Naive thymus-derived CD8-positive, alpha-beta T cell (primary cell): Measurements from ENCODE around the gene SRPK1. TPM values are rescaled to one million over a fixed set of nuclear protein-coding genes. Genes with fewer than 3 reads are reported as not detected.

Experiments used
- ATAC-seq, 2 donors: fragments of 150-1000 bp; cut with Tn5 transposase in 1 of 2; sonication (Bioruptor Pico), chemical (Tn5 transposase) in 1 of 2; 1 replicate in 1 of 2; 2 replicates in 1 of 2; pipeline ENCODE4 v1.10.0; 2021; ENCODE audit warnings: mild to moderate bottlenecking in 2 of 2, moderate library complexity in 2 of 2
- POLR2A ChIA-PET: fragments of 350-600 bp; sonication (Branson Sonifier 250); formaldehyde crosslinking; loops from one replicate; lab custom pipeline; 2021; ENCODE audit warnings: antibody characterized with exemption; lab: Charles Lee
- DNase-seq, 10 donors: peaks; one replicate each; pipeline versions ENCODE4 v3.0.0 to v3.0.0-alpha.2; 2020 to 2022
- H3K27ac Mint-ChIP-seq, 10 donors: one replicate each; pipeline ENCODE4 v1.8.0; 2020 to 2022; ENCODE audit warnings: mild to moderate bottlenecking in 10 of 10, mixed read lengths in 10 of 10, moderate library complexity in 4 of 10, inconsistent platforms in 1 of 10
- H3K27me3 Mint-ChIP-seq, 5 donors: one replicate each; pipeline ENCODE4 v1.8.0; 2021 to 2022; ENCODE audit warnings: mixed read lengths in 5 of 5
- H3K36me3 Mint-ChIP-seq, 3 donors: one replicate each; pipeline ENCODE4 v1.8.0; 2020 to 2022; ENCODE audit warnings: mixed read lengths in 3 of 3, mild to moderate bottlenecking in 2 of 3, inconsistent platforms in 1 of 3
- H3K4me1 Mint-ChIP-seq, 4 donors: one replicate each; pipeline ENCODE4 v1.8.0; 2021 to 2022; ENCODE audit warnings: mixed read lengths in 4 of 4
- H3K4me3 Mint-ChIP-seq, 10 donors: one replicate each; pipeline ENCODE4 v1.8.0; 2020 to 2022; ENCODE audit warnings: mild to moderate bottlenecking in 10 of 10, mixed read lengths in 10 of 10, moderate library complexity in 6 of 10, inconsistent platforms in 1 of 10
- H3K9me3 Mint-ChIP-seq, 9 donors: one replicate each; pipeline ENCODE4 v1.8.0; 2020 to 2022; ENCODE audit warnings: mixed read lengths in 9 of 9, mild to moderate bottlenecking in 3 of 9, inconsistent platforms in 1 of 9, moderate library complexity in 1 of 9
- polyA plus RNA-seq, 3 donors: library from polyadenylated mRNA; unstranded; fragments of 300-500 nt; fragmentation: Illumina TruSeq; gene quantifications; one replicate each; pipeline ENCODE4 v1.2.3, GENCODE V29; 2021
- total RNA-seq, 8 experiments: library from RNA in 2 of 8; stranded (reverse) in 2 of 8; gene quantifications; one replicate each; pipeline ENCODE4 v1.2.3 and lab custom pipeline; 2021 to 2026

The SRPK1 gene
- total and polyA plus RNA-seq, 5 experiments from 2014 or later: 28.2 to 53.4 (median 40.8) TPM

GRCh38 chr6:35839019-35839418, 81.9 kb downstream of the SRPK1 start:
- Mint-ChIP-seq H3K27me3 (no peaks in the 10 kb centered on the region), H3K27ac (no peak overlapping the region), H3K9me3 (no peaks in the 10 kb centered on the region), H3K4me1 (no peaks in the 10 kb centered on the region), H3K36me3 (peaks cover 5 to 82% (median 18%) of the 10 kb centered on the region in 3 donors), H3K4me3 (no peak overlapping the region)
- POLR2A ChIA-PET: no interaction called here
- ATAC-seq: no peak
- DNase-seq: no peak

- Mint-ChIP-seq H3K27me3 (no peaks in the 10 kb centered on the region), H3K4me1 (no peaks in the 10 kb centered on the region), H3K9me3 (peaks cover 0 to 2% (median 0%) of the 10 kb centered on the region in 9 donors), H3K27ac (peak overlapping the region in 1 of 10 donors; percentile 17), H3K4me3 (no peak overlapping the region), H3K36me3 (peaks cover 5 to 47% (median 16%) of the 10 kb centered on the region in 3 donors)
- no peak for DNase-seq
- POLR2A ChIA-PET: no interaction called here
- no peak for ATAC-seq
Measured at GRCh38 chr6:35833536-35833935, 87.4 kb downstream of the SRPK1 start.

- DNase-seq (no peak), ATAC-seq (no peak)
- Mint-ChIP-seq H3K36me3 (peaks cover 0 to 30% (median 11%) of the 10 kb centered on the region in 3 donors), H3K9me3 (peaks cover 0 to 2% (median 0%) of the 10 kb centered on the region in 9 donors), H3K27ac (no peak overlapping the region), H3K4me1 (no peaks in the 10 kb centered on the region), H3K27me3 (peaks cover 0 to 3% (median 0%) of the 10 kb centered on the region in 5 donors), H3K4me3 (no peak overlapping the region)
- POLR2A ChIA-PET: no interaction called here
Measured at GRCh38 chr6:35831257-35832007, 89.5 kb downstream of the SRPK1 start.

- peaks cover 0 to 5% (median 3%) of the 10 kb centered on the region in 5 donors for H3K27me3 Mint-ChIP-seq
- no peak overlapping the region for H3K4me3 Mint-ChIP-seq
- H3K36me3 Mint-ChIP-seq: peaks cover 0 to 13% (median 4%) of the 10 kb centered on the region in 3 donors
- H3K9me3 Mint-ChIP-seq: peaks cover 0 to 2% (median 0%) of the 10 kb centered on the region in 9 donors
- H3K4me1 Mint-ChIP-seq: no peaks in the 10 kb centered on the region
- ATAC-seq (no peak), DNase-seq (no peak)
- no peak overlapping the region for H3K27ac Mint-ChIP-seq
- POLR2A ChIA-PET: interaction anchor here (0.7 kb wide), 1 partner anchor 22 kb away, joined by 5 read pairs; no protein-coding TSS in a partner anchor
Measured at GRCh38 chr6:35829306-35829705, 91.6 kb downstream of the SRPK1 start.

- Mint-ChIP-seq H3K4me3 (no peak overlapping the region), H3K27ac (no peak overlapping the region), H3K9me3 (peaks cover 0 to 1% (median 0%) of the 10 kb centered on the region in 9 donors), H3K36me3 (no peaks in the 10 kb centered on the region), H3K4me1 (no peaks in the 10 kb centered on the region), H3K27me3 (peaks cover 2 to 8% (median 6%) of the 10 kb centered on the region in 5 donors)
- DNase-seq (no peak), ATAC-seq (no peak)
- POLR2A ChIA-PET: no interaction called here
Measured at GRCh38 chr6:35824552-35825192, 96.2 kb downstream of the SRPK1 start.

GRCh38 chr6:35823601-35824000, 97.3 kb downstream of the SRPK1 start:
- Mint-ChIP-seq H3K9me3 (no peaks in the 10 kb centered on the region), H3K4me1 (no peaks in the 10 kb centered on the region), H3K27me3 (peaks cover 2 to 10% (median 8%) of the 10 kb centered on the region in 5 donors), H3K4me3 (no peak overlapping the region), H3K27ac (peak overlapping the region in 1 of 10 donors; percentile 0), H3K36me3 (no peaks in the 10 kb centered on the region)
- POLR2A ChIA-PET: no interaction called here
- DNase-seq: no peak
- ATAC-seq: no peak

- Mint-ChIP-seq H3K9me3 (peaks cover 0 to 23% (median 4%) of the 10 kb centered on the region in 9 donors), H3K27ac (no peak overlapping the region), H3K36me3 (peaks cover 0 to 4% (median 0%) of the 10 kb centered on the region in 3 donors), H3K4me1 (no peaks in the 10 kb centered on the region), H3K4me3 (no peak overlapping the region), H3K27me3 (peaks cover 0 to 7% (median 4%) of the 10 kb centered on the region in 5 donors)
- ATAC-seq: no peak
- no peak for DNase-seq
- POLR2A ChIA-PET: no interaction called here
Measured at GRCh38 chr6:35817515-35817914, 103.4 kb downstream of the SRPK1 start.

GRCh38 chr6:35811699-35811995, 109.3 kb downstream of the SRPK1 start:
- Mint-ChIP-seq H3K27me3 (peaks cover 8 to 32% (median 16%) of the 10 kb centered on the region in 5 donors), H3K4me1 (no peaks in the 10 kb centered on the region), H3K36me3 (peaks cover 0 to 1% (median 0%) of the 10 kb centered on the region in 3 donors), H3K9me3 (peaks cover 0 to 13% (median 0%) of the 10 kb centered on the region in 9 donors), H3K4me3 (no peak overlapping the region), H3K27ac (no peak overlapping the region)
- DNase-seq (no peak), ATAC-seq (no peak)
- POLR2A ChIA-PET: no interaction called here

- POLR2A ChIA-PET: interaction anchor here (0.7 kb wide), 1 partner anchor 646 kb away, joined by 3 read pairs; no protein-coding TSS in a partner anchor
- H3K4me3 Mint-ChIP-seq: no peak overlapping the region
- H3K27me3 Mint-ChIP-seq: peaks cover 13 to 37% (median 20%) of the 10 kb centered on the region in 5 donors
- H3K9me3 Mint-ChIP-seq: peaks cover 0 to 8% (median 0%) of the 10 kb centered on the region in 9 donors
- peaks cover 0 to 5% (median 0%) of the 10 kb centered on the region in 3 donors for H3K36me3 Mint-ChIP-seq
- no peak overlapping the region for H3K27ac Mint-ChIP-seq
- DNase-seq (no peak), ATAC-seq (no peak)
- H3K4me1 Mint-ChIP-seq: no peaks in the 10 kb centered on the region
Measured at GRCh38 chr6:35810971-35811698, 109.8 kb downstream of the SRPK1 start.

GRCh38 chr6:35809809-35810208, 111.1 kb downstream of the SRPK1 start:
- Mint-ChIP-seq H3K27ac (no peak overlapping the region), H3K27me3 (peaks cover 16 to 50% (median 26%) of the 10 kb centered on the region in 5 donors), H3K36me3 (peaks cover 0 to 5% (median 0%) of the 10 kb centered on the region in 3 donors), H3K4me1 (peaks cover under 1 to 3% (median 2%) of the 10 kb centered on the region in 4 donors), H3K9me3 (peaks cover 0 to 5% (median 0%) of the 10 kb centered on the region in 9 donors), H3K4me3 (no peak overlapping the region)
- ATAC-seq (no peak), DNase-seq (no peak)
- POLR2A ChIA-PET: interaction anchor here (0.6 kb wide), 1 partner anchor 209 kb away, joined by 3 read pairs; no protein-coding TSS in a partner anchor

- H3K27ac Mint-ChIP-seq: no peak overlapping the region
- peaks cover 2 to 6% (median 2%) of the 10 kb centered on the region in 4 donors for H3K4me1 Mint-ChIP-seq
- no peaks in the 10 kb centered on the region for H3K9me3 Mint-ChIP-seq
- POLR2A ChIA-PET: no interaction called here
- peaks cover 0 to 5% (median 0%) of the 10 kb centered on the region in 3 donors for H3K36me3 Mint-ChIP-seq
- DNase-seq (no peak), ATAC-seq (no peak)
- no peak overlapping the region for H3K4me3 Mint-ChIP-seq
- H3K27me3 Mint-ChIP-seq: peaks cover 18 to 55% (median 26%) of the 10 kb centered on the region in 5 donors
Measured at GRCh38 chr6:35808688-35809087, 112.2 kb downstream of the SRPK1 start.

- H3K27me3 Mint-ChIP-seq: peaks cover 16 to 46% (median 23%) of the 10 kb centered on the region in 5 donors
- POLR2A ChIA-PET: no interaction called here
- peaks cover 0 to 5% (median 0%) of the 10 kb centered on the region in 3 donors for H3K36me3 Mint-ChIP-seq
- peaks cover 0 to 2% (median 0%) of the 10 kb centered on the region in 9 donors for H3K9me3 Mint-ChIP-seq
- ATAC-seq: peak; percentile 69 to 83
- no peak within 1 kb of the TSS for H3K27ac Mint-ChIP-seq
- DNase-seq: peak in 8 of 10 donors; percentile 20 to 59 (median 50)
- peak within 1 kb of the TSS in 3 of 10 donors; percentile 20 to 54 (median 43) for H3K4me3 Mint-ChIP-seq
- peaks cover 2 to 6% (median 2%) of the 10 kb centered on the region in 4 donors for H3K4me1 Mint-ChIP-seq
Measured at GRCh38 chr6:35804996-35805736, 115.7 kb downstream of the SRPK1 start, which contains the start of gene LHFPL5. Gene LHFPL5, plus strand, starts transcription at chr6:35805352. Its CDS starts 319 bp downstream, at chr6:35805671.
